ENCODE results near the gene PLAAT4. TPM values are rescaled to one million over a fixed set of nuclear protein-coding genes. Genes with fewer than 3 reads are reported as not detected.
"Not testable (repeated sequence)": the region's sequence is repeated elsewhere in the genome, so short reads cannot be mapped to it uniquely, and the experiment has no call there.

PLAAT4 gene
- total RNA-seq, 1 donor from 2014 or later, result 56.7 TPM

- DNase-seq (ENCODE audit: low spot score), result no peak
These were observed 35.5 kb downstream of the PLAAT4 start for GRCh38 chr11:63572026-63572688.

- peak; percentile 75 for DNase-seq (ENCODE audit: low spot score)
These were observed 37.6 kb downstream of the PLAAT4 start for GRCh38 chr11:63573881-63574855.

- peak; percentile 65 for DNase-seq (ENCODE audit: low spot score)
These were observed 38.4 kb downstream of the PLAAT4 start for GRCh38 chr11:63574856-63575602.

GRCh38 chr11:63578882-63579281 is 42.3 kb downstream of the PLAAT4 start:
- DNase-seq (ENCODE audit: low spot score), result not testable (repeated sequence)

GRCh38 chr11:63581224-63581623 is 44.6 kb downstream of the PLAAT4 start:
- DNase-seq (ENCODE audit: low spot score), result not testable (repeated sequence)

- DNase-seq (ENCODE audit: low spot score), result no peak
These were observed 46.7 kb downstream of the PLAAT4 start for GRCh38 chr11:63583357-63583677.

- no peak for DNase-seq (ENCODE audit: low spot score)
These were observed 50.0 kb downstream of the PLAAT4 start for GRCh38 chr11:63586451-63587166.

- DNase-seq (ENCODE audit: low spot score), result no peak
These were observed 52.4 kb downstream of the PLAAT4 start for GRCh38 chr11:63589000-63589399.

- no peak for DNase-seq (ENCODE audit: low spot score)
These were observed 53.6 kb downstream of the PLAAT4 start for GRCh38 chr11:63590024-63590788.

- no peak for DNase-seq (ENCODE audit: low spot score)
These were observed 56.4 kb downstream of the PLAAT4 start for GRCh38 chr11:63592975-63593395.

GRCh38 chr11:63595296-63595695 is 58.7 kb downstream of the PLAAT4 start:
- no peak for DNase-seq (ENCODE audit: low spot score)

Other genes with a start within 250 kb of the PLAAT4 start
- not detected for gene SLC22A9, start 167.0 kb upstream of the PLAAT4 start, total RNA-seq
- gene PLAAT5, start 45.6 kb upstream of the PLAAT4 start, total RNA-seq, result 2.1 TPM
- not detected for gene LGALS12, start 30.7 kb upstream of the PLAAT4 start, total RNA-seq
- gene PLAAT2, start 26.6 kb downstream of the PLAAT4 start, total RNA-seq, result 1.1 TPM
- 26.6 TPM for gene PLAAT3, start 77.6 kb downstream of the PLAAT4 start, total RNA-seq
- gene ATL3, start 134.6 kb downstream of the PLAAT4 start, total RNA-seq, result 71.0 TPM
- gene RTN3, start 144.7 kb downstream of the PLAAT4 start, total RNA-seq, result 67.3 TPM
- gene ZFTA, start 232.0 kb downstream of the PLAAT4 start, total RNA-seq, result 6.5 TPM